ENCODE results near the gene AKAP14. TPM values are rescaled to one million over a fixed set of nuclear protein-coding genes. Genes with fewer than 3 reads are reported as not detected.

Gene AKAP14
- total and polyA plus RNA-seq, 4 donors: not detected

DNA sequence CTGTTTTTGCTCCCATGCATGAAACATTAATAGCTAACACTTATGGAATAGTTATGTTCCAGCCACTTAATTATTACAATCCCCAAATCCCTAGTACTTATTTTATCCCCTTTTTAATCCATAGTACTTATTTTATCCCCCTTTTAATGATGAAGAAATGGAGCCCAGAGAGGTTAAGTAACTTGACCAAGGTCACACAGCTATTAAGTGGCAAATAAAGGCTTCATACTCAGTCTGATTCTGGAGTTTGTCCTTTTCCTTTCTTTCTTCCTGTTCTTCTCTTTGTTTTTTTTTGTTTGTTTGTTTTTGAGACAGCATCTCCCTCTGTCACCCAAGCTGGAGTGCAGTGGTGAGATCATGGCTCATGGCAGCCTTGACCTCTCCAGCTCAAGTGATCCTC is 45.6 kb downstream of the AKAP14 start:
- no peak overlapping the region for H3K4me3 ChIP-seq (ENCODE audit: low read depth in 1 of 3, low read length in 3 of 3)
- no peaks in the 10 kb centered on the region for H3K27me3 ChIP-seq (ENCODE audit: control insufficient read depth in 4 of 4, insufficient read depth in 4 of 4, low read length in 3 of 4)
- H3K9ac ChIP-seq (ENCODE audit: low read depth in 1 of 2, low read length in 2 of 2): no peak overlapping the region
- peaks cover 3 to 18% (median 9%) of the 10 kb centered on the region in 4 donors for H3K4me1 ChIP-seq (ENCODE audit: control insufficient read depth in 4 of 4, insufficient read depth in 4 of 4, low read length in 3 of 4)
- no peaks in the 10 kb centered on the region for H3K9me3 ChIP-seq (ENCODE audit: control insufficient read depth in 4 of 4, low read length in 3 of 4)
- peaks cover 0 to 2% (median under 1%) of the 10 kb centered on the region in 4 donors for H3K36me3 ChIP-seq (ENCODE audit: control insufficient read depth in 4 of 4, insufficient read depth in 3 of 4, low read depth in 1 of 4, low read length in 3 of 4)
- DNase-seq (ENCODE audit: low spot score): no peak
- H3K27ac ChIP-seq (ENCODE audit: low read depth in 1 of 2, low read length in 2 of 2): no peak overlapping the region
- TF ChIP-seq, protein P1, sequence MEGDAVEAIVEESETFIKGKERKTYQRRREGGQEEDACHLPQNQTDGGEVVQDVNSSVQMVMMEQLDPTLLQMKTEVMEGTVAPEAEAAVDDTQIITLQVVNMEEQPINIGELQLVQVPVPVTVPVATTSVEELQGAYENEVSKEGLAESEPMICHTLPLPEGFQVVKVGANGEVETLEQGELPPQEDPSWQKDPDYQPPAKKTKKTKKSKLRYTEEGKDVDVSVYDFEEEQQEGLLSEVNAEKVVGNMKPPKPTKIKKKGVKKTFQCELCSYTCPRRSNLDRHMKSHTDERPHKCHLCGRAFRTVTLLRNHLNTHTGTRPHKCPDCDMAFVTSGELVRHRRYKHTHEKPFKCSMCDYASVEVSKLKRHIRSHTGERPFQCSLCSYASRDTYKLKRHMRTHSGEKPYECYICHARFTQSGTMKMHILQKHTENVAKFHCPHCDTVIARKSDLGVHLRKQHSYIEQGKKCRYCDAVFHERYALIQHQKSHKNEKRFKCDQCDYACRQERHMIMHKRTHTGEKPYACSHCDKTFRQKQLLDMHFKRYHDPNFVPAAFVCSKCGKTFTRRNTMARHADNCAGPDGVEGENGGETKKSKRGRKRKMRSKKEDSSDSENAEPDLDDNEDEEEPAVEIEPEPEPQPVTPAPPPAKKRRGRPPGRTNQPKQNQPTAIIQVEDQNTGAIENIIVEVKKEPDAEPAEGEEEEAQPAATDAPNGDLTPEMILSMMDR (IDR thresholded peaks at IDR 0.05; ENCODE audit: low read depth, low read length, missing input control): no peak
- TF ChIP-seq FOXA1 (IDR thresholded peaks at IDR 0.05) (no peak), HNF4G (IDR thresholded peaks at IDR 0.05) (no peak)

DNA sequence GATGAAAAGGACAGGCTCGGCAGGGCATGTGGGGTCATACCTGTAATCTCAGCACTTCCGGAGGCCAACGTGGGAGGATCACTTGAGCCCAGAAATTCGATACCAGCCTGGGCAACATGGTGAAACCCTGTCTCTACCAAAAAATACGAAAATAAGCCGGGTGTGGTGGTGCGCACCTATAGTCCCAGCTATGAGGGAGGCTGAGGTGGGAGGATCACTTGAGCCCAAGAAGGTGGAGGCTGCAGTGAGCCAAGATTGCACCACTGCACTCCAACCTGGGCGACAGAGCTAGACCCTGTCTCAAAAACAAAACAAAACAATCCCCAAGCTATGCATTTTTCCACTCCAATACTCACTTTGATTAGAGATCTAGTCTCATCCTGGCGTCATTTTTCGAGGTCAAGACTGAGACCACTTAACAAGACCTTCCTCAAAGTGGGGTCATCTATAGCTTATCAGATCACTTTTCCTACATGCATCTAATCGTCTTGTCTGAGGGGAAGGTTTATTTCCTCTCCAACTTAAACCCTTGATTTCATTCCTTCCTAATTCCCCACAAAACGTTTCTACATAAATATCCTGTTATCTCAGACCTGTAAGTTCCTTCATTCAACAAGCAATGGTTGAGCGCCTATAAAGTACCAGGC is 46.6 kb downstream of the AKAP14 start:
- Histone ChIP-seq H3K27me3 (ENCODE audit: control insufficient read depth in 4 of 4, insufficient read depth in 4 of 4, low read length in 3 of 4) (no peaks in the 10 kb centered on the region), H3K36me3 (ENCODE audit: control insufficient read depth in 4 of 4, insufficient read depth in 3 of 4, low read depth in 1 of 4, low read length in 3 of 4) (no peaks in the 10 kb centered on the region), H3K4me3 (ENCODE audit: low read depth in 1 of 3, low read length in 3 of 3) (peak overlapping the region; percentile 56 to 81 (median 76)), H3K4me1 (ENCODE audit: control insufficient read depth in 4 of 4, insufficient read depth in 4 of 4, low read length in 3 of 4) (peaks cover 3 to 18% (median 9%) of the 10 kb centered on the region in 4 donors), H3K9ac (ENCODE audit: low read depth in 1 of 2, low read length in 2 of 2) (peak overlapping the region; percentile 8 to 17), H3K9me3 (ENCODE audit: control insufficient read depth in 4 of 4, low read length in 3 of 4) (no peaks in the 10 kb centered on the region), H3K27ac (ENCODE audit: low read depth in 1 of 2, low read length in 2 of 2) (peak overlapping the region in 1 of 2 donors; percentile 75)
- TF ChIP-seq RAD21 (IDR thresholded peaks at IDR 0.05) (no peak), YY1 (IDR thresholded peaks at IDR 0.05) (no peak), HNF4A (conservative IDR thresholded peaks at IDR 0.05) (no peak), RXRA (IDR thresholded peaks at IDR 0.05) (no peak), GABPA (IDR thresholded peaks at IDR 0.05 in 1 of 2, conservative IDR thresholded peaks at IDR 0.05 in 1 of 2) (no peak), FOXA1 (IDR thresholded peaks at IDR 0.05) (no peak)
- TF ChIP-seq, protein P1 (IDR thresholded peaks at IDR 0.05; ENCODE audit: low read depth, low read length, missing input control): no peak
- TF ChIP-seq, protein P2, sequence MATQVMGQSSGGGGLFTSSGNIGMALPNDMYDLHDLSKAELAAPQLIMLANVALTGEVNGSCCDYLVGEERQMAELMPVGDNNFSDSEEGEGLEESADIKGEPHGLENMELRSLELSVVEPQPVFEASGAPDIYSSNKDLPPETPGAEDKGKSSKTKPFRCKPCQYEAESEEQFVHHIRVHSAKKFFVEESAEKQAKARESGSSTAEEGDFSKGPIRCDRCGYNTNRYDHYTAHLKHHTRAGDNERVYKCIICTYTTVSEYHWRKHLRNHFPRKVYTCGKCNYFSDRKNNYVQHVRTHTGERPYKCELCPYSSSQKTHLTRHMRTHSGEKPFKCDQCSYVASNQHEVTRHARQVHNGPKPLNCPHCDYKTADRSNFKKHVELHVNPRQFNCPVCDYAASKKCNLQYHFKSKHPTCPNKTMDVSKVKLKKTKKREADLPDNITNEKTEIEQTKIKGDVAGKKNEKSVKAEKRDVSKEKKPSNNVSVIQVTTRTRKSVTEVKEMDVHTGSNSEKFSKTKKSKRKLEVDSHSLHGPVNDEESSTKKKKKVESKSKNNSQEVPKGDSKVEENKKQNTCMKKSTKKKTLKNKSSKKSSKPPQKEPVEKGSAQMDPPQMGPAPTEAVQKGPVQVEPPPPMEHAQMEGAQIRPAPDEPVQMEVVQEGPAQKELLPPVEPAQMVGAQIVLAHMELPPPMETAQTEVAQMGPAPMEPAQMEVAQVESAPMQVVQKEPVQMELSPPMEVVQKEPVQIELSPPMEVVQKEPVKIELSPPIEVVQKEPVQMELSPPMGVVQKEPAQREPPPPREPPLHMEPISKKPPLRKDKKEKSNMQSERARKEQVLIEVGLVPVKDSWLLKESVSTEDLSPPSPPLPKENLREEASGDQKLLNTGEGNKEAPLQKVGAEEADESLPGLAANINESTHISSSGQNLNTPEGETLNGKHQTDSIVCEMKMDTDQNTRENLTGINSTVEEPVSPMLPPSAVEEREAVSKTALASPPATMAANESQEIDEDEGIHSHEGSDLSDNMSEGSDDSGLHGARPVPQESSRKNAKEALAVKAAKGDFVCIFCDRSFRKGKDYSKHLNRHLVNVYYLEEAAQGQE (IDR thresholded peaks at IDR 0.05): no peak
- TF ChIP-seq, protein P3, sequence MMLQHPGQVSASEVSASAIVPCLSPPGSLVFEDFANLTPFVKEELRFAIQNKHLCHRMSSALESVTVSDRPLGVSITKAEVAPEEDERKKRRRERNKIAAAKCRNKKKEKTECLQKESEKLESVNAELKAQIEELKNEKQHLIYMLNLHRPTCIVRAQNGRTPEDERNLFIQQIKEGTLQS (IDR thresholded peaks at IDR 0.05): no peak
- 51% methylated on average over 13 of the region's 13 CpGs for WGBS
- DNase-seq (ENCODE audit: low spot score): no peak
